Mesenchymal stem cell (in vitro differentiated cells and primary cell): ENCODE data around the gene ST6GALNAC3.
"Not testable (repeated sequence)": the region's sequence is repeated elsewhere in the genome, so short reads cannot be mapped to it uniquely, and the experiment has no call there.

ENCODE experiments used
- DNase-seq: peaks from one replicate; pipeline ENCODE4 v3.0.0-alpha.2; 2013
- H2AFZ ChIP-seq: one replicate; pipeline ENCODE4 v1.6.1; 2013; ENCODE audit warnings: low read depth, mild to moderate bottlenecking, control low read depth, inconsistent platforms, low read length, moderate library complexity
- H2AK5ac ChIP-seq: 2 replicates; pipeline ENCODE4 v1.6.1; 2013; ENCODE audit warnings: low read length, moderate library complexity, mild to moderate bottlenecking, inconsistent platforms; ENCODE audit not compliant: severe bottlenecking
- H2BK120ac ChIP-seq: one replicate; pipeline ENCODE4 v1.6.1; 2013; ENCODE audit warnings: low read depth, mild to moderate bottlenecking, inconsistent platforms, low read length, moderate library complexity
- H2BK12ac ChIP-seq, 2 experiments: one replicate each; pipeline ENCODE4 v1.6.1; 2013; ENCODE audit warnings: inconsistent platforms in 2 of 2, low read length in 2 of 2, mild to moderate bottlenecking in 2 of 2, moderate library complexity in 2 of 2, control low read depth in 1 of 2
- H2BK15ac ChIP-seq: one replicate; pipeline ENCODE4 v1.6.1; 2013; ENCODE audit warnings: mild to moderate bottlenecking, low read depth, inconsistent platforms; ENCODE audit not compliant: poor library complexity, severe bottlenecking
- H2BK5ac ChIP-seq: 2 replicates; pipeline ENCODE4 v1.6.1; 2013; ENCODE audit warnings: low read depth, mild to moderate bottlenecking, low read length, control low read depth, inconsistent platforms; ENCODE audit not compliant: poor library complexity, severe bottlenecking
- H3K14ac ChIP-seq, 2 experiments: one replicate each; pipeline ENCODE4 v1.6.1; 2013; ENCODE audit warnings: inconsistent platforms in 2 of 2, low read length in 2 of 2, control low read depth in 1 of 2, mild to moderate bottlenecking in 1 of 2, moderate library complexity in 1 of 2
- H3K18ac ChIP-seq, 2 experiments: one replicate each; pipeline ENCODE4 v1.6.1; 2013; ENCODE audit warnings: inconsistent platforms in 2 of 2, low read length in 2 of 2, control low read depth in 1 of 2, low read depth in 1 of 2, mild to moderate bottlenecking in 1 of 2
- H3K23ac ChIP-seq, 2 experiments: one replicate each; pipeline ENCODE4 v1.6.1; 2013; ENCODE audit warnings: inconsistent platforms in 2 of 2, low read length in 2 of 2, mild to moderate bottlenecking in 2 of 2, moderate library complexity in 2 of 2, control low read depth in 1 of 2
- H3K27ac ChIP-seq: 2 replicates; pipeline ENCODE4 v1.5.1; 2013; ENCODE audit warnings: mild to moderate bottlenecking, moderate library complexity, low read length, control low read depth, inconsistent platforms; ENCODE audit not compliant: poor library complexity, severe bottlenecking
- H3K27me3 ChIP-seq, 2 experiments: 2 replicates each; pipeline versions ENCODE4 v1.6.1 to v1.7.0; 2013; ENCODE audit warnings: low read length in 2 of 2, mild to moderate bottlenecking in 2 of 2, moderate library complexity in 2 of 2, control low read depth in 1 of 2, inconsistent platforms in 1 of 2; ENCODE audit not compliant: control insufficient read depth in 1 of 2, insufficient read depth in 1 of 2
- H3K36me3 ChIP-seq, 2 experiments: 2 replicates each; pipeline versions ENCODE4 v1.6.1 to v1.7.0; 2013; ENCODE audit warnings: low read length in 2 of 2, control low read depth in 1 of 2, inconsistent platforms in 1 of 2, low read depth in 1 of 2, mild to moderate bottlenecking in 1 of 2; ENCODE audit not compliant: insufficient read depth in 2 of 2, control insufficient read depth in 1 of 2
- H3K4ac ChIP-seq, 2 experiments: one replicate each; pipeline ENCODE4 v1.6.1; 2013; ENCODE audit warnings: inconsistent platforms in 2 of 2, low read length in 2 of 2, mild to moderate bottlenecking in 2 of 2, moderate library complexity in 2 of 2, control low read depth in 1 of 2, low read depth in 1 of 2
- H3K4me1 ChIP-seq: 2 replicates; pipeline ENCODE4 v1.6.1; 2013; ENCODE audit warnings: low read depth, low read length, control low read depth; ENCODE audit not compliant: control insufficient read depth, insufficient read depth
- H3K4me2 ChIP-seq: 2 replicates; pipeline ENCODE4 v1.6.1; 2013; ENCODE audit warnings: low read length, mild to moderate bottlenecking, inconsistent platforms; ENCODE audit not compliant: poor library complexity, severe bottlenecking
- H3K4me3 ChIP-seq, 2 experiments: 2 replicates each; pipeline versions ENCODE4 v1.5.1 to v1.7.0; 2013; ENCODE audit warnings: low read length in 2 of 2, mild to moderate bottlenecking in 2 of 2, control low read depth in 1 of 2, low read depth in 1 of 2; ENCODE audit not compliant: insufficient read depth in 1 of 2
- H3K79me1 ChIP-seq: replicated peaks from 2 replicates; pipeline ENCODE4 v1.6.1; 2013; ENCODE audit warnings: mild to moderate bottlenecking, control low read depth, low read length, inconsistent platforms; ENCODE audit not compliant: poor library complexity, severe bottlenecking
- H3K9ac ChIP-seq: 2 replicates; pipeline ENCODE4 v1.7.0; 2013; ENCODE audit warnings: mild to moderate bottlenecking, low read length, moderate library complexity
- H3K9me3 ChIP-seq: 2 replicates; pipeline ENCODE4 v1.7.0; 2013; ENCODE audit warnings: mild to moderate bottlenecking, low read length; ENCODE audit not compliant: control insufficient read depth
- H4K8ac ChIP-seq: one replicate; pipeline ENCODE4 v1.6.1; 2013; ENCODE audit warnings: inconsistent platforms, mild to moderate bottlenecking, low read length, moderate library complexity
- H4K91ac ChIP-seq: one replicate; pipeline ENCODE4 v1.6.1; 2013; ENCODE audit warnings: mild to moderate bottlenecking, low read length, inconsistent platforms
- WGBS: methylation state at CpG from one replicate; pipeline ENCODE4 v1.1.7; 2013; ENCODE audit warnings: mixed read lengths; 5-methylcytosine and 5-hydroxymethylcytosine counted together

The ST6GALNAC3 gene

DNA sequence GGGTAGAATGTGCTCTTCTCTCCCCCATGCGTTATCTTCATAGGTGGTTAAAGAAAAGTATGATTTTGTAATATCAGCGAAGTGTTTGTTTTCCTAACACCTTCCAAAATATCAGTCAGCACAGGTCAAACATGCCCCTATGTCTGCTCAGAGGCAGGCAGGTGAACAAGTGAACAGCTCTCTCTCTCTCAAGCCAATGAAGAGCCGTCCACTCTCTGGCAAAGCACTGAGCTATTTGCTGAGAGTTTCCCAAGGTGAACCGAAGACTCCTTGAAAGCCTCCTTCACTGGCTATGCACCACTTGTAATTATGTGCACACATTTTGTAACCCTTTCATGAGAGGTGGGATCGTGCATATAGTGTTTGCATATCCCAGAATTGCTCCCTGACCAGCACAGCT lies 47.7 kb downstream of the ST6GALNAC3 start:
- H3K4me3 ChIP-seq = no peak overlapping the region
- no peak overlapping the region for H2BK120ac ChIP-seq
- no peak overlapping the region for H4K91ac ChIP-seq
- H3K4me2 ChIP-seq = no peak overlapping the region
- no peaks in the 10 kb centered on the region for H3K79me1 ChIP-seq
- H3K27me3 ChIP-seq = no peaks in the 10 kb centered on the region
- no peak overlapping the region for H2AK5ac ChIP-seq
- peaks cover 2% of the 10 kb centered on the region for H3K4me1 ChIP-seq
- no peak for DNase-seq
- no peak overlapping the region for H2BK5ac ChIP-seq
- H2AFZ ChIP-seq = no peak overlapping the region
- no peak overlapping the region for H3K18ac ChIP-seq
- no peak overlapping the region for H3K4ac ChIP-seq
- WGBS = 85% methylated on average over 4 of the region's 5 CpGs
- no peak overlapping the region for H2BK15ac ChIP-seq
- H3K23ac ChIP-seq = no peak overlapping the region
- H4K8ac ChIP-seq = no peak overlapping the region
- H3K9ac ChIP-seq = no peak overlapping the region
- no peak overlapping the region for H3K14ac ChIP-seq
- H3K9me3 ChIP-seq = no peaks in the 10 kb centered on the region
- no peak overlapping the region for H3K27ac ChIP-seq
- H3K36me3 ChIP-seq = no peaks in the 10 kb centered on the region
- H2BK12ac ChIP-seq = no peak overlapping the region

- WGBS = 80% methylated on average over 1 of the region's 5 CpGs
- H3K27ac ChIP-seq = not testable (repeated sequence)
Observed at GRCh38 chr1:76123411-76124064, 49.0 kb downstream of the ST6GALNAC3 start.

DNA sequence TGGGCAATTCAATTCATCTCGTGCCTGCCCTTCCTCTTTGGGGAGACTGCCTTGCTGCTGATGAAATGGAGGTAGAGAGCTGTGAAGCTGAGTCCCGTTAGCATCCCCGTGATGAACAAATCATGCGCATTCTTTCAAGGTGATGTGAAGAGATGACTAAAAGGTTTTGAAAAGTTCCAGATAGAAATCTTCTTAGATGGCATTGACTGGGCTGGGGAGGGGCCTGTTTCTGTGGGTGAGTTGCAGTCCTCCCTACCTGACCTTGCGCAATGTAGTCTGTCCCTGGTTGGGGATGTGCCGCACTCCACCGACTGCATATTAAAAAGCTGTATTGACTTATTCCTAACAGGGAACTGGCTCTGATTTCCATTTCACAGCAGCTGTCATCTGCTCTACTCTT lies 49.6 kb downstream of the ST6GALNAC3 start:
- H3K14ac ChIP-seq = no peak overlapping the region
- H2BK120ac ChIP-seq = no peak overlapping the region
- H4K8ac ChIP-seq = no peak overlapping the region
- no peak overlapping the region for H3K23ac ChIP-seq
- H3K36me3 ChIP-seq = no peaks in the 10 kb centered on the region
- 76% methylated on average over 7 of the region's 7 CpGs for WGBS
- H3K4me2 ChIP-seq = no peak overlapping the region
- H2AK5ac ChIP-seq = no peak overlapping the region
- no peak overlapping the region for H3K4me3 ChIP-seq
- H3K27ac ChIP-seq = no peak overlapping the region
- no peaks in the 10 kb centered on the region for H3K79me1 ChIP-seq
- no peak overlapping the region for H2BK5ac ChIP-seq
- no peak overlapping the region for H3K4ac ChIP-seq
- H3K9me3 ChIP-seq = no peaks in the 10 kb centered on the region
- no peak overlapping the region for H2AFZ ChIP-seq
- no peak overlapping the region for H2BK12ac ChIP-seq
- DNase-seq = no peak
- H3K27me3 ChIP-seq = no peaks in the 10 kb centered on the region
- H3K18ac ChIP-seq = no peak overlapping the region
- H3K4me1 ChIP-seq = peaks cover 2% of the 10 kb centered on the region
- H4K91ac ChIP-seq = no peak overlapping the region
- no peak overlapping the region for H2BK15ac ChIP-seq
- H3K9ac ChIP-seq = no peak overlapping the region

More at GRCh38 chr1:76123411-76124064, 49.0 kb downstream of the ST6GALNAC3 start:
- not testable (repeated sequence) for H3K9ac ChIP-seq, H3K79me1 ChIP-seq, H4K91ac ChIP-seq, H3K23ac ChIP-seq, H3K4me1 ChIP-seq, H2BK120ac ChIP-seq, H2BK5ac ChIP-seq, H3K36me3 ChIP-seq, H3K4me2 ChIP-seq, H4K8ac ChIP-seq, H3K4ac ChIP-seq, H3K4me3 ChIP-seq, H3K27me3 ChIP-seq, H3K18ac ChIP-seq, H2BK15ac ChIP-seq, H2AK5ac ChIP-seq, H3K14ac ChIP-seq, DNase-seq, H3K9me3 ChIP-seq, H2BK12ac ChIP-seq, H2AFZ ChIP-seq

- H3K4me1 ChIP-seq = peaks cover 2% of the 10 kb centered on the region
- 98% methylated on average over 3 of the region's 3 CpGs for WGBS
- no peak for DNase-seq
- no peak overlapping the region for H4K8ac ChIP-seq
- H3K9me3 ChIP-seq = no peaks in the 10 kb centered on the region
- no peak overlapping the region for H2BK120ac ChIP-seq
- no peak overlapping the region for H2BK12ac ChIP-seq
- no peak overlapping the region for H2BK5ac ChIP-seq
- no peak overlapping the region for H3K23ac ChIP-seq
- H3K27me3 ChIP-seq = no peaks in the 10 kb centered on the region
- H3K36me3 ChIP-seq = no peaks in the 10 kb centered on the region
- H4K91ac ChIP-seq = no peak overlapping the region
- no peak overlapping the region for H2AK5ac ChIP-seq
- H3K18ac ChIP-seq = no peak overlapping the region
- H3K27ac ChIP-seq = no peak overlapping the region
- H3K9ac ChIP-seq = no peak overlapping the region
- no peak overlapping the region for H3K14ac ChIP-seq
- H2AFZ ChIP-seq = no peak overlapping the region
- H3K79me1 ChIP-seq = no peaks in the 10 kb centered on the region
- no peak overlapping the region for H3K4me3 ChIP-seq
- H3K4me2 ChIP-seq = no peak overlapping the region
- no peak overlapping the region for H2BK15ac ChIP-seq
- no peak overlapping the region for H3K4ac ChIP-seq
Observed at GRCh38 chr1:76125473-76126219, 51.1 kb downstream of the ST6GALNAC3 start.
